Stimulated activated CD8-positive, alpha-beta memory T cell treated with anti-CD3 and anti-CD28 coated beads, Interleukin-15, amount 100 ng/mL, for 1 hour (primary cell): Measurements from ENCODE around the gene NANOGP8.
"Not testable (repeated sequence)": the region's sequence is repeated elsewhere in the genome, so short reads cannot be mapped to it uniquely, and the experiment has no call there.

Experiments
- DNase-seq: peaks from one replicate; pipeline ENCODE4 v3.0.0-alpha.2; 2020; ENCODE audit warnings: low read depth

NANOGP8 gene

GRCh38 chr15:35092846-35093245, 7.8 kb upstream of the NANOGP8 start:
- DNase-seq = no peak

GRCh38 chr15:35092311-35092710, 7.2 kb upstream of the NANOGP8 start:
- DNase-seq = no peak

GRCh38 chr15:35090104-35090807, 5.2 kb upstream of the NANOGP8 start:
- DNase-seq = no peak

DNA sequence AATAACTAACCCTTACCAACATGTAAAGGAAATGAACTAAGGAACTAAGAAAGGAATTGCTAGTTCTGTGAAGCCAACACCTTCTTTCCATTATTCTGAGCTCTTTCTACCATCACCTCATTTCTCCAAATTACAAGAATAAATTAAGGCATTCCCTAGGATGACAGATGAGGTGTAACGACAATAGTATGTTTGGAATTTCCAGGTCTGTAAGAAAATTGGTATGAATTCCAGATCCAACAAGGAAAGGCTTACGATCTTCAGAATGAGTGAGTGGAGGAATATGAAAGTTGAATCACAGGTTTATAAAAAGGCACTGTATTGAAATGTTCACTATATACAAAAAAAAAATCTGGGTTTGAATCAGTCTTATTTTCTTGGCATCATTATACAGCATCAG, 4.5 kb upstream of the NANOGP8 start:
- no peak for DNase-seq

DNA sequence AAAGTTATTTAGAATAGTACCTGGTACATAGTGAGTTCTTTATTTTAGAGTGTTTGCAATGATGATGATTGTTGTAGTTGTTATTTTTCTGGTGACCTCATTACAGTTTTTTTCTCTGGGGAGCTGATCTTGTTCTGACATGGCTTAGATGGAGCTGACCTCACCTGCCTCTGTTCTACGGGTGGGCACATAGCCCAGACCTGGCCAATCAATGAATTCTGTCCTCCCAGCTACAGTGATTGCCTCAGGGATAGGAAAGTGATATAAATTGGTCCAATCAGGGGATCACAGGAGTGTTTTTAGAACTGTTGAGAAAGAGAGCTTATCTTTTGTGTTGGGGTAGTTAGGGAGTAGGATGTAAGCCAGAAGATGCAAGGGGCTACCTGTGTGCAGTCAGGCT, 3.2 kb upstream of the NANOGP8 start:
- DNase-seq = no peak

- DNase-seq = no peak
Observed at GRCh38 chr15:35087759-35088158, 2.7 kb upstream of the NANOGP8 start.

DNA sequence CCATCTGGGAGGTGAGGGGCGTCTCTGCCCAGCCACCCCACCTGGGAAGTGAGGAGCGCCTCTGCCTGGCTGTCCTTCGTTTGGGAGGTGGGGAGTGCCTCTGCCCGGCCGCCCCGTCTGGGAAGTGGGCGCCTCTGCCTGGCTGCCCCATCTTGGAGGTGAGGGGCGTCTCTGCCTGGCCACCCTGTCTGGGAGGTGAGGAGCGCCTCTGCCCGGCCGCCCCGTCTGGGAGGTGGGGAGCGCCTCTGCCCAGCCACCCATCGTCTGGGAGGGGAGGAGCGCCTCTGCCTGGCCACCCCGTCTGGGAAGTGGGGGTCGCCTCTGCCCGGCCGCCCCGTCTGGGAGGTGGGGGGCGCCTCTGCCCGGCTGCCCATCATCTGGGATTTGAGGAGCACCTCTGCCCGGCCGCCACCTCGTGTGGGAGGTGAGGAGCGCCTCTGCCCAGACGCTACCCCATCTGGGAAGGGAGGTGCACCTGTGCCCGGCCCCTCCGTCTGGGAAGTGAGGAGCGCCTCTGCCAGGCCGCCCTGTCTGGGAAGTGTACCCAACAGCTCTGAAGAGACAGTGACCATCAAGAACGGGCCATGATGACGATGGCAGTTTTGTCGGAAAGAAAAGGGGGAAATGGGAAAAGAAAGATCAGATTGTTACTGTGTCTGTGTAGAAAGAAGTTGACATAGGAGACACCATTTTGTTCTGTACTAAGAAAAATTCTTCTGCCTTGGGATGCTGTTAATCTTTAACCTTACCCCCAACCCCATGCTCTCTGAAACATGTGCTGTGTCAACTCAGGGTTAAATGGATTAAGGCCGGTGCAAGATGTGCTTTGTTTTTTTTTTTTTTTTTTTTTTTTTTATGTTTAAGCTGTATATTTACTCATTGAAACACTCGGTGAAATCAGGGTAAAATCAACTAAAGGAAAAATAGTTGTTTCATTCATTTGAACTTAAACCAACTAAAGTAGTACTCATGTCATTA, 2.4 kb downstream of the NANOGP8 start:
- DNase-seq = not testable (repeated sequence)

DNA sequence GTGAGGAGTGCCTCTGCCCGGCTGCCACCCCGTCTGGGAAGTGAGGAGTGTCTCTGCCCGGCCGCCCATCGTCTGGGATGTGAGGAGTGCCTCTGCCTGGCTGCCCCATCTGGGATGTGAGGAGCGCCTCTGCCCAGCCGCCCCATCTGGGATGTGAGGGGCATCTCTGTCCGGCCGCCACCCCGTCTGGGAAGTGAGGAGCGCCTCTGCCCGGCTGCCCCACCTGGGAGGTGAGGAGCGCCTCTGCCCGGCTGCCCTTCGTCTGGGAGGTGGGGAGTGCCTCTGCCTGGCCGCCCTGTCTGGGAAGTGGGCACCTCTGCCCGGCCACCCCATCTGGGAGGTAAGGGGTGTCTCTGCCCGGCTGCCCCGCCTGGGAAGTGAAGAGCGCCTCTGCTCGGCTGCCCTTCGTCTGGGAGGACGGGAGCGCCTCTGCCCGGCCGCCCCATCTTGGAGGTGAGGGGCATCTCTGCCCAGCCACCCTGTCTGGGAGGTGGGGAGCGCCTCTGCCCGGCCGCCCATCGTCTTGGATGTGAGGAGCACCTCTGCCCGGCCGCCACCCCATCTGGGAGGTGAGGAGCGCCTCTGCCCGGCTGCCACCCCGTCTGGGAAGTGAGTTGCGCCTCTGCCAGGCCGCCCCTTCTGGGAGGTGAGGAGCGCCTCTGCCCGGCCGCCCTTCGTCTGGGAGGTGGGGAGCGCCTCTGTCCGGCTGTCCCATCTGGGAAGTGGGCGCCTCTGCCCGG, 3.3 kb downstream of the NANOGP8 start:
- DNase-seq = not testable (repeated sequence)

- no peak for DNase-seq
Observed at GRCh38 chr15:35080226-35080625, 4.9 kb downstream of the NANOGP8 start.

GRCh38 chr15:35078221-35078915, 6.7 kb downstream of the NANOGP8 start:
- DNase-seq = no peak

DNA sequence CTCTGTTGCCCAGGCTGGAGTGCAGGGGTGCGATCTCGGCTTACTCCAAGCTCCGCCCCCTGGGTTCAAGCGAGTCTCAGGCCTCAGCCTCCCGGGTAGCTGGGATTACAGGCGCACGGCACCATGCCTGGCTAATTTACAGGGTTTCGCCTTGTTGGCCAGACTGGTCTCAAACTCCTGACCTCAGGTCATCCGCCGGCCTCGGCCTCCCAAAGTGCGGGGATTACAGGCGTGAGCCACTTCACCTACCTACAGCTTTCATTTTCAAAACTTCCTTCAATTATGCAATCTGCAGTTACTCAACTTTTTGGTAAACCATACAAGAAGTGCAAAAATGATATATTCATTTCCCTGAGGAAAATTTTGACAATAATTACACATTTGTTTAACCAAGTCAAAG, 14.0 kb downstream of the NANOGP8 start:
- no peak for DNase-seq

DNA sequence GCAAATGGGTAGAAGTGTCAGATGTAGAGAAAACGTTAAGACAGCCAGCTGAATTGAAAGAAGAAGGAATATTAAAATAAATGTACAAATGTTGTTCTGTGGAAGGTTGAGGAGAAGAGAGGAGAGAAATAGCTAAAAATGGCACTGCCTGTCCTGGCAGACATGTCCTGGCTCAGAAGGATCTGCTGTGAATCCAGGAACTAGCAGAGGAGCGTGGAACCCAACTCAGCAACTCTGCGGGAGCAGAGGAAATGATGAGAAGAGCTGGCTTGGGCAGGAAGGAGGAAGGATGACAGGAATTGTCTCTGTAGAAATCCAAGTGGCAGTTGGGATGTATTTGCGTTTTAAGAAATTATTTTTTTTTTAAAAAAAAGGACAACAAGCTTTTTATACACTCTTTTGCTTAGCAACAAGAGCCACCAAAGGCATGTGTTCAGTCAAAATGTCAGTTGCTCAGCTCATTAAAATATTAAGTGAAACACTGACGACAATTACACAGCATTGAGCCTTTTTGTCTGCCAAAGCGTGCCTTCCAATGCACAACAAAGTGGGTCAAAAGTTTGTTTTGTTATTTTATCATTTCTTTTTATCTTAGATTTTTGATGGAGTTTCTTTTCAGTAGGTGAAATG, 16.1 kb downstream of the NANOGP8 start:
- no peak for DNase-seq

DNA sequence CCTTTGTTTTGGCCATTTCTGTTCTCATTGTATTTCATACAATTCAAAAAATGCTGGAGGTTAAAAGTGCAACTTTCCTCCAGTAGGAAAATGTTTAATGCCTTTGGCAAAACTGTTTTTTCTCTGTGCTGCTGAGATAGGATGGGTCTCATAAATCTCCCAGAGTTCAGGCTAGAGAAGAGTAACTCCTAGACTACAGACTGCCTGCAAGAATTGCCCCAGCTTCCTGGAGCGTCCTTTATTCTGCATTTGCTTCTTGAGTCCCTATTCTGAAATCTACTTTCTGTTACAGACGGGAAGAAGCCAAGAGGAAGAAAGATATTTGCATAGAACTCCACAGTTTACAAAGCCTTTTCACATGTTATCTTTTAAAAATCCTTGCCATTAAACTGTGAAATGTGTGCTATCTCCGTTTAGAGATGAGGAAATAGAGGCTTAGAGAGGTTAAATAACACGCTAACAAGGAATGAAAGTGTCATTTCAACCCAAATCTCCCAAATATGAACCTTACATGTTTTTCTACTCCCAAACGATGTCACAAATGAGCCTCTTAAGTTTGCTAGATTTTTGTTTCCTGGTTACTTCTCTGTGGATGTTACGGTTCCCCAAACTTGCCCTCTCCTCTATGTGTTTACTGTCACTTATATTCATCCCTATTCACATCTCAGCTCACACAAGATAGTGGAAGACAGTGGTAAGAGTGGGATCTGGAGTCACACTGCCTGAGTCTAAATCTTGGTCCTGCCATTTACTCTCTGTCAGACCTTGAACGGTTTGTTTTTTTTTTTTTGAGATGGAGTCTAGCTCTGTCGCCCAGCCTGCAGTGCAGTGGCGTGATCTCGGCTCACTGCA, 17.4 kb downstream of the NANOGP8 start:
- DNase-seq = no peak

DNA sequence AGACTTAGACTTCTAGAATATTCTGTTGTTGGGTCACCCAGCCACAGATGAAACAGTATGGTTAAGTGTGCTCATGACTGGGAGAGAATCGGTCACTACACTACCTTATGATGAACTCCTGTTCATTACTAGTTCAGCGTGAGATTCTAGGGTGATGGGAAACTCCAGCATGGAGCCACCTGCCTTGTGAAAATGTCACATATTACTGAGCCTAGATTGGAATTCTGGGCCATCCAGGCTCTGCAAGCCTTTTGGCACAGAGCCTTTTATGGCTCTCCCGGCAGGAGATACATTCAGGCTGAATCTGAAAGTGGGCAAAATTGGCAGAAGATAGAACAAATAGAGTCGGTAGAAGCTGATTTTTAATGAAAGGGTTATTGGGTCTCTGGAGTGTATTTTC, 19.0 kb downstream of the NANOGP8 start:
- DNase-seq = no peak

DNA sequence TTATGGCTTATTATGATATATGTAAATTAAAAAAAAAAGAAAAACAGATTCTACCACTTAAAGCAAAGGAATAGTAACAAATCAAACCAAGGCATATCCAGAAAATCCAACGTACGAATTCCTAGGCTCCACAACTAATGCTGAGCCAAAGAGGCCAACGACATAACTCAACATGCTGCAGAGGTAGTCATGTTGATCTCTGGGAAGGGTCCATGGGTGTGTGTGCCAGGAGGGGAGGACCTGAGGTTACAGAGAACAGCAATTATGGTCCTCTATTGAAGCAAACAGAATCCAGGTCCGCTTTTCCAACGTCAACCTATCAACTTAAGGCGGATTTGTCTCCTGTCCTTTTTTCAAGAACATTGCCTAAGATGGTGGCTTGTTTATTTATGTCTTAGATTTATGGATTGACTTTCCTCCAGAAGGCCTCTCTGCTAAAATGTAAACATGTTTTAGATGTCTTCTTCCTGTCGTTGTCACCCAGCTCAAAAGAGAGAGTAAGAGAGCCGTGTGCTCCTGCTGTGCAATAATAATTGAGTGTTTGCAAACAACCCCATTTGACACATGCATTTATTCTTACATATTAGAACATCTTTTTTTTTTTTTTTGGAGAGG, 20.4 kb downstream of the NANOGP8 start:
- no peak for DNase-seq

DNA sequence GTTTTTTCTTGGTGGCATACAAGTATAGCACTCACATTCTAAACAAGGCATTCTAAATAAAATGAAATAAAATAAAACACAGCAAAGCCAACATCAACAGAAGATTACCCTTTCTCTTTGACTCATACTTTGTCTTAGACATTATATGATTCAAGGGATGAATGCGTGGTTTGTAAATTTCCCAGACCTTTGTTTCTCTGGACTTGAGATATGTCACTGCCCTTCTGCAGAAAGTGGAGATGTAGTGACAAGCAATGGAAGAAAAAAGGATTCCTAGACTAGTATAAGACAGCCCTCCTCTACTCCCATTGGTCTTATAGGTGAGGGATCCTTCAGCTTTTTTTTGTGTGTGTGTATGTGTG, 22.4 kb downstream of the NANOGP8 start:
- DNase-seq = no peak

- no peak for DNase-seq
Observed at GRCh38 chr15:35061825-35062737, 23.0 kb downstream of the NANOGP8 start.

- no peak for DNase-seq
Observed at GRCh38 chr15:35061161-35061824, 23.8 kb downstream of the NANOGP8 start.
